SK-N-SH (cell line): ENCODE results near the gene CD207. TPM values are rescaled to one million over a fixed set of nuclear protein-coding genes. Genes with fewer than 3 reads are reported as not detected.

Source experiments
- CTCF ChIA-PET: fragments of 300-600, 350-600 bp; formaldehyde crosslinking; extraction: SDS; loops from one replicate; lab custom pipeline; 2021; lab: Yijun Ruan, JAX
- POLR2A ChIA-PET: fragments of 350-600 bp; sonication (Branson Sonifier 250); formaldehyde crosslinking; extraction: SDS; loops from one replicate; lab custom pipeline; 2020; ENCODE audit warnings: antibody characterized with exemption, inconsistent platforms; lab: Yijun Ruan, JAX
- DNase-seq: peaks from one replicate; pipeline ENCODE4 v3.0.0; 2012
- H2AFZ ChIP-seq: fragments of 200-600 bp; sonication (generic); 2 replicates; pipeline ENCODE4 v1.8.1; 2016; ENCODE audit warnings: antibody characterized with exemption, mild to moderate bottlenecking, low read depth
- H3F3A ChIP-seq: fragments of 200-600 bp; sonication (generic); replicated peaks from 2 replicates; pipeline ENCODE3; 2016; ENCODE audit warnings: antibody characterized with exemption, mild to moderate bottlenecking; ENCODE audit not compliant: insufficient read depth
- H3K27ac ChIP-seq, 2 experiments: fragments of 200-500 bp in 1 of 2; fragments of 200-600 bp in 1 of 2; sonication (Bioruptor generic) in 1 of 2; sonication (generic), shearing (Covaris generic) in 1 of 2; 2 replicates each; pipeline versions ENCODE4 v1.5.1 to v1.6.1; 2014 to 2016; ENCODE audit warnings: low read depth in 2 of 2, inconsistent platforms in 1 of 2, low read length in 1 of 2, mild to moderate bottlenecking in 1 of 2, mixed read lengths in 1 of 2
- H3K27me3 ChIP-seq: fragments of 200-600 bp; sonication (generic), shearing (Covaris generic); 2 replicates; pipeline ENCODE4 v1.6.1; 2016; ENCODE audit warnings: mixed run types; ENCODE audit not compliant: insufficient read depth
- H3K36me3 ChIP-seq, 2 experiments: fragments of 200-500 bp in 1 of 2; fragments of 200-600 bp in 1 of 2; sonication (Bioruptor generic) in 1 of 2; sonication (generic) in 1 of 2; replicated peaks in 1 of 2; 2 replicates each; pipeline versions ENCODE3 to v1.5.1; 2014 to 2016; ENCODE audit warnings: low read length in 1 of 2, mild to moderate bottlenecking in 1 of 2; ENCODE audit not compliant: insufficient read depth in 2 of 2, control insufficient read depth in 1 of 2
- H3K4me1 ChIP-seq, 2 experiments: fragments of 200-500 bp in 1 of 2; fragments of 200-600 bp in 1 of 2; sonication (Bioruptor generic) in 1 of 2; sonication (generic), shearing (Covaris generic) in 1 of 2; 2 replicates each; pipeline versions ENCODE4 v1.5.1 to v1.6.1; 2014 to 2016; ENCODE audit warnings: low read depth in 1 of 2, low read length in 1 of 2, mixed run types in 1 of 2; ENCODE audit not compliant: insufficient read depth in 2 of 2, control insufficient read depth in 1 of 2
- H3K4me2 ChIP-seq: fragments of 200-600 bp; sonication (generic), shearing (Covaris generic); 2 replicates; pipeline ENCODE4 v1.6.1; 2017; ENCODE audit warnings: mixed run types
- H3K4me3 ChIP-seq, 2 experiments: fragments of 200-500 bp in 1 of 2; fragments of 200-600 bp in 1 of 2; sonication (Bioruptor generic) in 1 of 2; sonication (generic), shearing (Covaris generic) in 1 of 2; 2 replicates each; pipeline versions ENCODE4 v1.5.1 to v1.8.1; 2014 to 2016; ENCODE audit warnings: low read depth in 2 of 2, inconsistent platforms in 1 of 2, low read length in 1 of 2, mild to moderate bottlenecking in 1 of 2, mixed read lengths in 1 of 2, moderate library complexity in 1 of 2
- H3K79me2 ChIP-seq: fragments of 200-600 bp; sonication (generic); 2 replicates; pipeline ENCODE4 v1.8.1; 2017; ENCODE audit warnings: mild to moderate bottlenecking; ENCODE audit not compliant: insufficient read depth
- H3K9ac ChIP-seq: fragments of 200-600 bp; sonication (generic); 2 replicates; pipeline ENCODE4 v1.6.1; 2017; ENCODE audit warnings: mixed run types
- H3K9me2 ChIP-seq: fragments of 200-600 bp; sonication (generic); 2 replicates; pipeline ENCODE4 v1.6.1; 2017; ENCODE audit warnings: mixed run types
- H3K9me3 ChIP-seq: fragments of 200-600 bp; sonication (generic); 2 replicates; pipeline ENCODE4 v1.6.1; 2017; ENCODE audit warnings: mixed run types, mild to moderate bottlenecking, moderate library complexity
- H4K20me1 ChIP-seq: fragments of 200-600 bp; sonication (generic); 2 replicates; pipeline ENCODE4 v1.6.1; 2017; ENCODE audit warnings: mild to moderate bottlenecking, mixed run types; ENCODE audit not compliant: insufficient read depth
- CHD2 ChIP-seq: fragments of 150-350 bp; IDR thresholded peaks from 2 replicates; pipeline ENCODE4 v1.6.1; 2018; ENCODE audit warnings: low read length; ENCODE audit not compliant: partially characterized antibody
- CTCF ChIP-seq: fragments of 200-600 bp; sonication (generic); IDR thresholded peaks from 2 replicates; pipeline ENCODE4 v1.6.1; 2017; ENCODE audit warnings: antibody characterized with exemption, mild to moderate bottlenecking, moderate library complexity
- ELF1 ChIP-seq: IDR thresholded peaks from 2 replicates; pipeline ENCODE4 v1.4.0; 2012
- EP300 ChIP-seq, 2 experiments: IDR thresholded peaks; 2 replicates each; pipeline versions ENCODE4 v1.4.0 to v1.6.1; 2012; ENCODE audit warnings: borderline replicate concordance in 1 of 2, low read depth in 1 of 2, low read length in 1 of 2
- FOXJ3 ChIP-seq: sonication (generic); formaldehyde crosslinking; IDR thresholded peaks from 2 replicates; pipeline ENCODE4 v1.5.1; 2020; ENCODE audit warnings: mild to moderate bottlenecking, missing genetic modification reagents
- GABPA ChIP-seq: IDR thresholded peaks from 2 replicates; pipeline ENCODE4 v1.4.0; 2012; ENCODE audit warnings: low read depth, mild to moderate bottlenecking
- JUND ChIP-seq: IDR thresholded peaks from 2 replicates; pipeline ENCODE4 v1.4.0; 2012
- MEF2A ChIP-seq: IDR thresholded peaks from 2 replicates; pipeline ENCODE4 v1.4.0; 2012; ENCODE audit warnings: low read depth, borderline replicate concordance
- MXI1 ChIP-seq: IDR thresholded peaks from 2 replicates; pipeline ENCODE4 v1.6.1; 2012; ENCODE audit warnings: mild to moderate bottlenecking, low read depth, low read length, improper control_type of control experiment
- NFIC ChIP-seq: IDR thresholded peaks from 2 replicates; pipeline ENCODE4 v1.4.0; 2012; ENCODE audit warnings: borderline replicate concordance
- NRF1 ChIP-seq: IDR thresholded peaks from 2 replicates; pipeline ENCODE4 v1.6.1; 2012; ENCODE audit warnings: low read depth, mild to moderate bottlenecking, low read length
- RAD21 ChIP-seq: IDR thresholded peaks from 2 replicates; pipeline ENCODE4 v1.6.1; 2012; ENCODE audit warnings: mild to moderate bottlenecking, low read length
- RCOR1 ChIP-seq: fragments of 150-350 bp; IDR thresholded peaks from 2 replicates; pipeline ENCODE4 v1.6.1; 2017; ENCODE audit warnings: antibody characterized with exemption, low read length
- SIN3A ChIP-seq: IDR thresholded peaks from 2 replicates; pipeline ENCODE4 v1.6.1; 2012; ENCODE audit warnings: low read depth, mild to moderate bottlenecking, low read length, moderate library complexity, borderline replicate concordance
- TAF1 ChIP-seq: IDR thresholded peaks from 2 replicates; pipeline ENCODE4 v1.6.1; 2012; ENCODE audit warnings: low read depth, mild to moderate bottlenecking, low read length, moderate library complexity, borderline replicate concordance
- YY1 ChIP-seq: IDR thresholded peaks from 2 replicates; pipeline ENCODE4 v1.4.0; 2012; ENCODE audit warnings: low read depth, mild to moderate bottlenecking
- ZBTB33 ChIP-seq: IDR thresholded peaks from 2 replicates; pipeline ENCODE4 v1.4.0; 2012; ENCODE audit warnings: low read depth, borderline replicate concordance
- WGBS: methylation state at CpG from one replicate; pipeline ENCODE4 v1.1.6; 2017; ENCODE audit warnings: low lambda C conversion rate; 5-methylcytosine and 5-hydroxymethylcytosine counted together
- polyA plus RNA-seq, 3 experiments: library from polyadenylated mRNA; depleted of rRNA; stranded (reverse); fragments of >200 nt; gene quantifications; 2 replicates each; pipeline ENCODE4 v1.2.3, GENCODE V29; 2012
- TF ChIP-seq, protein P1 (sequence below): IDR thresholded peaks from 2 replicates; pipeline ENCODE4 v1.6.1; 2012; ENCODE audit warnings: mild to moderate bottlenecking, low read depth, low read length, moderate library complexity

CD207 gene
- polyA plus RNA-seq, 1 of the 3 experiments (the other 2 are of a cell fraction) = 0.33 TPM

- H3F3A ChIP-seq = no peaks in the 10 kb centered on the region
- H3K9me2 ChIP-seq = no peaks in the 10 kb centered on the region
- TF ChIP-seq FOXJ3 (CRISPR knock-in tag) (no peak), NRF1 (no peak), GABPA (no peak), SIN3A (no peak), TAF1 (no peak), NFIC (no peak), JUND (no peak), ELF1 (no peak), ZBTB33 (no peak), EP300 (IDR thresholded peaks at IDR 0.05; ENCODE audit: borderline replicate concordance in 1 of 2, low read depth in 1 of 2, low read length in 1 of 2) (no peak), YY1 (no peak), RCOR1 (no peak), MXI1 (no peak)
- WGBS = 33% methylated on average over 4 of the region's 4 CpGs
- no peak overlapping the region for H3K9ac ChIP-seq
- H3K4me3 ChIP-seq = no peak overlapping the region
- no peaks in the 10 kb centered on the region for H3K36me3 ChIP-seq
- no peaks in the 10 kb centered on the region for H3K9me3 ChIP-seq
- H4K20me1 ChIP-seq = no peaks in the 10 kb centered on the region
- H2AFZ ChIP-seq = no peak overlapping the region
- no peak overlapping the region for H3K27ac ChIP-seq
- no peak for DNase-seq
- no peak overlapping the region for H3K4me2 ChIP-seq
- no peaks in the 10 kb centered on the region for H3K79me2 ChIP-seq
- ChIA-PET CTCF (interaction anchor here (0.7 to 2.3 kb wide), 8 partner anchors 9 to 491 kb away, joined by 3 to 11 read pairs (median 4); no protein-coding TSS in a partner anchor), POLR2A (no interaction called here)
- peaks cover 26% of the 10 kb centered on the region for H3K27me3 ChIP-seq
- no peaks in the 10 kb centered on the region; a peak in 1 of 4 replicates for H3K4me1 ChIP-seq
Observed at GRCh38 chr2:70795164-70795995, 40.2 kb downstream of the CD207 start.

GRCh38 chr2:70793450-70793849 is 42.2 kb downstream of the CD207 start:
- no peak for DNase-seq
- Histone ChIP-seq H3K9ac (no peak overlapping the region), H3F3A (no peaks in the 10 kb centered on the region), H3K9me3 (no peaks in the 10 kb centered on the region), H2AFZ (no peak overlapping the region), H3K4me3 (no peak overlapping the region), H3K27me3 (peaks cover 38% of the 10 kb centered on the region), H3K79me2 (no peaks in the 10 kb centered on the region), H4K20me1 (no peaks in the 10 kb centered on the region), H3K27ac (no peak overlapping the region), H3K36me3 (no peaks in the 10 kb centered on the region), H3K4me2 (no peak overlapping the region), H3K4me1 (peaks cover 0 to 9% of the 10 kb centered on the region in 2 experiments; a peak in 1 of 4 replicates), H3K9me2 (no peaks in the 10 kb centered on the region)
- ChIA-PET CTCF (interaction anchor here (0.6 to 1.4 kb wide), 7 partner anchors 8 to 491 kb away, joined by 3 to 8 read pairs (median 3); partner anchors contain the start of gene ADD2), POLR2A (no interaction called here)
- TF ChIP-seq ELF1 = no peak
- no peak for TF ChIP-seq SIN3A
- no peak for TF ChIP-seq MEF2A
- TF ChIP-seq CHD2 = no peak
- TF ChIP-seq NFIC = no peak
- no peak for TF ChIP-seq GABPA
- no peak for TF ChIP-seq RAD21
- TF ChIP-seq CTCF = no peak
- TF ChIP-seq, protein P1, sequence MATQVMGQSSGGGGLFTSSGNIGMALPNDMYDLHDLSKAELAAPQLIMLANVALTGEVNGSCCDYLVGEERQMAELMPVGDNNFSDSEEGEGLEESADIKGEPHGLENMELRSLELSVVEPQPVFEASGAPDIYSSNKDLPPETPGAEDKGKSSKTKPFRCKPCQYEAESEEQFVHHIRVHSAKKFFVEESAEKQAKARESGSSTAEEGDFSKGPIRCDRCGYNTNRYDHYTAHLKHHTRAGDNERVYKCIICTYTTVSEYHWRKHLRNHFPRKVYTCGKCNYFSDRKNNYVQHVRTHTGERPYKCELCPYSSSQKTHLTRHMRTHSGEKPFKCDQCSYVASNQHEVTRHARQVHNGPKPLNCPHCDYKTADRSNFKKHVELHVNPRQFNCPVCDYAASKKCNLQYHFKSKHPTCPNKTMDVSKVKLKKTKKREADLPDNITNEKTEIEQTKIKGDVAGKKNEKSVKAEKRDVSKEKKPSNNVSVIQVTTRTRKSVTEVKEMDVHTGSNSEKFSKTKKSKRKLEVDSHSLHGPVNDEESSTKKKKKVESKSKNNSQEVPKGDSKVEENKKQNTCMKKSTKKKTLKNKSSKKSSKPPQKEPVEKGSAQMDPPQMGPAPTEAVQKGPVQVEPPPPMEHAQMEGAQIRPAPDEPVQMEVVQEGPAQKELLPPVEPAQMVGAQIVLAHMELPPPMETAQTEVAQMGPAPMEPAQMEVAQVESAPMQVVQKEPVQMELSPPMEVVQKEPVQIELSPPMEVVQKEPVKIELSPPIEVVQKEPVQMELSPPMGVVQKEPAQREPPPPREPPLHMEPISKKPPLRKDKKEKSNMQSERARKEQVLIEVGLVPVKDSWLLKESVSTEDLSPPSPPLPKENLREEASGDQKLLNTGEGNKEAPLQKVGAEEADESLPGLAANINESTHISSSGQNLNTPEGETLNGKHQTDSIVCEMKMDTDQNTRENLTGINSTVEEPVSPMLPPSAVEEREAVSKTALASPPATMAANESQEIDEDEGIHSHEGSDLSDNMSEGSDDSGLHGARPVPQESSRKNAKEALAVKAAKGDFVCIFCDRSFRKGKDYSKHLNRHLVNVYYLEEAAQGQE = no peak
- 30% methylated on average over 2 of the region's 2 CpGs for WGBS
